GM21717 (cell line): ENCODE results near the gene EXOC3L4.
"Not testable (repeated sequence)": the region's sequence is repeated elsewhere in the genome, so short reads cannot be mapped to it uniquely, and the experiment has no call there.

Experiments used
- ATAC-seq: cut with Tn5 transposase; IDR thresholded peaks from one replicate; pipeline ENCODE4 v1.9.1; 2021; ENCODE audit warnings: mild to moderate bottlenecking, moderate library complexity; ENCODE audit not compliant: unreplicated experiment

Gene EXOC3L4

GRCh38 chr14:103103461-103104388 is 9.2 kb downstream of the EXOC3L4 start:
- no peak for ATAC-seq

- ATAC-seq = no peak
Observed at GRCh38 chr14:103104389-103104653, 9.8 kb downstream of the EXOC3L4 start.

- ATAC-seq = no peak
Observed at GRCh38 chr14:103104654-103105452, 10.3 kb downstream of the EXOC3L4 start.

DNA sequence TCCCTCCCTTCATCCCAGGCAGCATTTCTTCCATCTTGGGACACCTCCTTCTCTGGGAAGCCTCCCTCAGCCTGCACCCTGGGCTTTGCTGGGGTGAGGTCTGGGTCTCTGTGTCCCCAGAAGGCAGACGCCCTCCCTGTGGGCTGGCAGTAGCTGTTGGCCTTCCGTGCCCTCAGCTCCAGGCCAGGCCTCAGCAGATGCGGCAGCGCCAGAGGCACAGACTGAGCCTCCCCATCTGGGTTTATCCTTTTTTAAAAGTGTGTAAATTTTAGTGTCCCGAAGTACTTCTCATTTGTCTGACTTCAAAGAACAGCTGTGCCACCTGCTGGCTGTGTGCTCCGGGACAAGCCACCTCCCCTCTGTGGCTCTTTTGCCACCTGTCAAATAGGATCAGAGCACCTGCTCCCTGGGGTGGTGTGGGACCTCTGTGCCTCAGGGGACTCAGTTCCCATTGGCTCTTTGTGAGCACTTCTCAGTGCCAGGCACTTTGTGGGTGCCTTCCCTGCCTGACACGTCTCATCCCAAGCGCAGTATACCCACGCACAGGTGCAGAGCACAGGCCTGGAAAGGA is 11.1 kb downstream of the EXOC3L4 start:
- ATAC-seq = no peak

DNA sequence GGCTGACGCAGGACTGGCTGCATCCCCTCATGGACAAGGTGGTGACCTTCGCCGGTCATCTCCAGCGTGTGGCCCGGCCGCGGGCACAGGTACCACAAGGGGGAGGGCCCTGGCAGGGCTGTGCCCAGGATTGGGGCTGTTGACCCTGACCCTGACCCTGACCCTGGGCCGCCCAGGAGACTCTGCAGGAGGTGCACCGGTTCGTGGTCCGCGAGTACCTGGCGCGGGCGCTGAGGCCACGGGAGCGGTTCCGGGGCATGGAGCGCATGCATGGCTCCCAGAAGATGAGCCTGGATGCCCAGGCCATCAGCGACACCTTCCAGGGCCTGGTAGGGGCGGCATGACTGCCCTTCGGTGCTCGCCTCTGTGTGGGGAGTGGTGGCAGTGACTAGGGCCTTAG is 12.9 kb downstream of the EXOC3L4 start:
- no peak for ATAC-seq

GRCh38 chr14:103107941-103108748 is 13.6 kb downstream of the EXOC3L4 start:
- no peak for ATAC-seq

DNA sequence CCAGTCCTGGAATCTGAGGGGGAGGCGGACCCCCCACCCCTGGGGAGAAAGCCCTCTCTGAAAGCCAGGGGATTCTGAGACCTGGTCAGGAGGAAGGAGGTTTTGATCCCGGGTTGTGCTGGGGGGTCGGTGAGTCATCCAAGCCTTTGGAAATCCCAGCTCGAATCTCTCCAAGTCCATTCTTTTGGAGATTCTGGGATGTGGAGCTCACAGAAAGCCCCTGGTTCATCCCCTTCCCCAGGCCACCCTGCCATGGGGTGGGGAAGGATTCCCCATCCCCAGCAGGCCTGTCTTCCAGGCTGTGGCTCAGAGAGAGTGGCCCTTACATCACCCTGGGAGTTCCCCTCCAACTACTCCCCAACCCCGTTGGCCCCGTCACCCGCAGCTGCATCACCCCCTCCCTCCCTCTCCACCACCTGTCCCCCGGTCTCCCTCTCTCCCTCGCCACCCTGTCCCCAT is 14.3 kb downstream of the EXOC3L4 start:
- ATAC-seq = peak; percentile 32

DNA sequence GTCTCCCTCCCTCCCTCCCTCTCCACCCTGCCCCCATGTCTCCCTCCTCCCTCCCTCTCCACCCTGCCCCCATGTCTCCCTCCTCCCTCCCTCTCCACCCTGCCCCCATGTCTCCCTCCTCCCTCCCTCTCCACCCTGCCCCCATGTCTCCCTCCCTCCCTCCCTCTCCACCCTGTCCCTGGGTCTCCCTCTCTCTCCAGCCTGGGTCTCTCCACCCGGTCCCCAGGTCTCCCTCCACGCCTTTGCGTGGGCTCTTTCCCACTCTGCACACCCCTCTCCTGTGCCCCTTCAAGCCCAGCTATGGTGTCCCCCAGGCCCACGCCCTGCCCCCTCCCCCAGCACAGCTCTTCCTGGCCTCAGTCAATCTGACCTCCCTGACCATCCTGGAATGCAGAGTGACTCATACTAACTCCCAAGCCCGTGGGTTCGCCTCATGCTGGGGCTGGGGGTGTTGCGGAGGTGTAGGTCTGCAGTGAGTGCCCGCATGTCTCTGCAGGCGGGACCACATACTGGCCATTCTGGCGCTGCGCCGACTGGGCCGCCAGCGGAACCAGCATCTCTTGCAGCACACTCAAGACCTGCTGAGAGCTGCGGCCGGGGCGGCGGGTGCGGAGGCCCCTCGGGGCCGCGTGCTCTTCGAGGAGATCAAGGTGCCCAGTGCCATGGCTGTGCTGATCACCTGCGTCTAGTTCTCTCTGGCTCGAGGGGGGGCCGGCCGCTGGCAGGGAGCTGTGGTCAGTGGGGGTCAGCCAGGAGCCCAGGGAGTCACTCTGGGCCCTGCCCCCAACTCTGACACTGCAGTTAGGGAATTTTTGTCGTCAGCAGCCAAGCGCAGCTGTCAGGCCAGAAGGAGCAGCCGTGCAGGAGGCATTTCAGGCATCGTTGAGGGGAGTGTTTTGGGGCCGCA is 15.3 kb downstream of the EXOC3L4 start:
- no peak for ATAC-seq

GRCh38 chr14:103110681-103111231 is 16.2 kb downstream of the EXOC3L4 start:
- ATAC-seq = no peak

DNA sequence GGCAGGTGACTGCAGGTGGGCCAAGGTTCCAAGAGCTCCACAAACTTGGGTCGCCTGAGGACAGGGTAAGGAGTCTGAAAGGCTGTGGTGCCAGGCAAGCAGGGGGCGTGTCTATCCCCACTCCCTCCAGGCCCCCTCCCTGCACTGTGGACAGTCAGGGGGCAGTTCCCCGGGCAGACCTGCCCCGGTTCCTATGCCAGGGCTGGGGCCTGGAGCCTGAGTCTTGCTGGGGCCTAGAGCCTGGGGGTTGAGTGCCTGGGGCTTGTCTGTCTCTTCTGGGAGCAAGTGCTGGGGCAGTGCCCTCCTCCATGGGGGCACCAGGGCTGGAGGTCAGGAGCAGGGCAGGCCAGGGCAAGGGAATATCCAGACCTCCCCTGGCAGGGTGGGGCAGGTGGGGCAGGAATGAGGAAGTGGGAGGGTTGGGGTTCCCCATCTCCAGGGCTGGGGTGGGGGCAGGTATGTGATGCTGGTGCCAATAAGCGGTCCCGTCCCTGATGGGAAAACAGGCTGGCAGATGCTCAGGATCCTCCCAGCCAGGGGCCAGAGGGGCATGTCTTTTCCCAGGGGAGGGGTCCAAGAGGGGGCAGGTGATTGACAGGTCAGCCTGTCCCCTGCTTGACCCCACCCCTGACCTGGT is 16.8 kb downstream of the EXOC3L4 start:
- ATAC-seq = no peak

DNA sequence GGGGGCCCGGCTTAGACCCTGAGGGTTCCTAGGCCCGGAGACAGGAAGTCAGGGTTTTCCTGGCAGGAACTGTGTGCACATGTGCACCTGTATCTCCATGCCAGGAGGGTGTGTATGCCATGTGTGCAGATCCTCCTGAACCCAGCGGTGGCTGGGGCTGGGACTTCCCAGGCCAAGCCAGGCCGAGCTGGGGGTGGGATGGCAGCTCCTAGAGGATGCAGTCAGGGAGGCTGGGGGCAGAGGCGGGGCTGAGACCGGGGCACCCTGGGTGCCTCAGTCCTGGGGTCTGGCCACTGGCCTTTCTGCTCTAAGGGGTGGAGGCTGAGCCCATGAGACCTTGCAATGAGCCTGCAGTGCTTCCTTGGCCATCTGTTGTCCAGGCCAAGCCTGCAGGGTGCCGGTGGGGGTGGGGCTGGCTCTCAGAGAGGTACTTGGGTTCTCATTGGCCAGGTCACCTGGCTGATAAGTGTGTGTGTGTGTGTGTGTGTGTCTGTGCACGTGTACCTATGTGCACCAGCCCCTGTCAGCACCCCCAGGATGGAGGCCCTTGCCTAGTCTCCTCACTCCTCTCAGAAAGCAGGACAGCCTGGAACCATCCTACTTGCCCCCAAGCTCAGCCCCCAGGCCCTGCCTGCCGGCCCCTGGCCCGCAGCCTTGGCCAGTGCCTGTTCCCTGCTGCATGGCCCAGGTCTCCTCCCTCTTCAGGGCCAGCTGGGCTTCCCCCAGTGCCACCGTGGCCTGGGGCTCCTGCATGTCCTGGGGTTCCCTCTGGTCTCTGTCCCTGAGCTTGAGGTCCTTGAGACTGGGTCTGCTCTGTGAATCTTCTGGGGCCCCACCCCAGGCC is 18.1 kb downstream of the EXOC3L4 start:
- ATAC-seq = no peak

- no peak for ATAC-seq
Observed at GRCh38 chr14:103113303-103113702, 18.8 kb downstream of the EXOC3L4 start.

GRCh38 chr14:103113774-103114173 is 19.2 kb downstream of the EXOC3L4 start:
- no peak for ATAC-seq

DNA sequence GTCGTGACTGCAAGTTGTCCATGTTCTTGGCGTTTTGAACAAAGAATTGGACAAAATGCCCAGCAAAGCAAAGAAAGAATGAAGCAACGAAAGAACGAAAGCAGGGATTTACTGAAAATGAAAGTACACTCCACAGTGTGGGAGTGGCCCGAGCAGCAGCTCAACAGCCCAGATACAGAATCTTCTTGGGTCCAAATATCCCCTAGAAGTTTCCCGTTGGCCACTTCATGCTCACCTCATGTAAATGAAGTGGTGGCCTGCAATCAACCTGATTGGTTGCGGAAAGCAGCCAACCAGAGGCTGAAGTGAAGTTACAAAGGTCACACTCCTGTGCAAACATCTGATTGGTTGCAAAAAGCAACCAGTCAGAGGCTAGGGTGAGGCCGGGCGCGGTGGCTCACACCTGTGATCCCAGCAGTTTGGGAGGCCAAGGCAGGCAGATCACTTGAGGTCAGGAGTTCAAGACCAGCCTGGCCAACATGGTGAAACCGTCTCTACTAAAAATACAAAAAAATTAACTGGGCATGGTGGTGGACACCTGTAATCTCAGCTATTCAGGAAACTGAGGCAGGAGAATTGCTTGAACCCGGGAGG is 20.7 kb downstream of the EXOC3L4 start:
- ATAC-seq = not testable (repeated sequence)

DNA sequence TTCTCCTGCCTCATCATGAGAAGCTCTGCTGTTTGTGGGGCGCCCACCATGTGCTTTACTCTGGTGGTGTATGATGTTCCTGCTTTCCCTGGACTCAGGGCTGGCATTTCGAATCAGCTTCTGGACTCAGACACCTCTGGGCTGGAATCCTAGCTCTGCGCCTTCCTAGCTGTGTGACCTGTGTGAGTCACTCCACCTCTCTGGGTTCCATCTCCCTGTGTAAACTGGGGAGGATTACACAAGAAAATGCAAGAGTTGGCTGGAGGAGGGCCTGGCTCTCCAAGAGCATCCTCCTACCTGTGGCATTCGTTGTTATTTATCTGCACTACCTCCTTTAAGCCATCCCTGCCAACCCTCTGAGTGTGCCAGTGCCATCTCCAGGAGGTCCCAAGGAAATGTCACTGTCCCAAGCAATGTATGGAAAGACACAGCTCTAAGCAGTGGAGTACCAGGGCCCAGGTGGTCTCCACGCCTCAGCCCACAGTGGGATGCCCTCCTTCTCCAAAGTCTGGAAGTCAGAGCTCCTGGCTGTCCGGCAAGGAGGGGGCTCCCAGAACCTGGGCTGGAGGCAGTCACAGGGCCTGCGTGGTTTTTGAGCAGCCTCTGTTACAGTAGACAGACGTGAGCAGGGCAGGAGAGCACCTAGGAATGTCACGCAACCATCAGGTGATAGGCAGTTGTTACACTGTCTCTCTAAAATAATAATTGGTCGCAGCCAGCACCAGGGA is 21.5 kb downstream of the EXOC3L4 start:
- ATAC-seq = no peak

DNA sequence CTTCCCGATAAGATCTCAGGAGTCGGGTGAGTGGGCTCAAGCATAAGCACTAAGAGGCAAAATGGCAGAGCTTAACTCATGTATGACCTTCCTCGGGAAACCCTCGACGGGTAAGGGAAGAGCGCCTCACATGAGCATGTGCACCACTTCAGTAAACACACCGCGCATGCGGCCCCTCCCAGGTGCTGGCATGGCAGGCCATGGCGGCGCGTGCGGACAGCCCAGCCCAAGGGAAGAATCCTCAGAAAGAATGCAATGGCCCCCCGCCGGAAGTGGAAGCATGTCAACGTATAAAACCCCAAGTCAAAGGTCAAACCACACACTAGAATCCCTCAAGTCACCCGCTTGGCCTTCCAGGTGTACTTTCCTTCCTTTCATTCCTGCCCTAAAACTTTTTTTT is 22.1 kb downstream of the EXOC3L4 start:
- ATAC-seq = no peak

GRCh38 chr14:103117499-103117898 is 23.0 kb downstream of the EXOC3L4 start:
- not testable (repeated sequence) for ATAC-seq
